Upper lobe of right lung (tissue), 1 donor: ENCODE results near the gene USP34. TPM values are rescaled to one million over a fixed set of nuclear protein-coding genes. Genes with fewer than 3 reads are reported as not detected.
A peak's percentile ranks its signal among the peaks of the same experiment; 100 is the strongest.

ENCODE experiments used
- ATAC-seq: fragments of 200-7000 bp; cut with Tn5 transposase; one replicate; pipeline ENCODE4 v1.9.1; 2020; ENCODE audit warnings: mild to moderate bottlenecking, moderate library complexity
- DNase-seq: peaks from one replicate; pipeline ENCODE4 v3.0.0-alpha.2; 2020
- H3K27ac ChIP-seq: fragments of 200-600 bp; one replicate; pipeline ENCODE4 v1.8.0; 2022
- H3K27me3 ChIP-seq: fragments of 200-600 bp; one replicate; pipeline ENCODE4 v1.8.0; 2022; ENCODE audit warnings: mild to moderate bottlenecking
- H3K36me3 ChIP-seq: fragments of 200-600 bp; one replicate; pipeline ENCODE4 v1.8.0; 2022
- H3K4me1 ChIP-seq: fragments of 200-600 bp; one replicate; pipeline ENCODE4 v1.8.0; 2022
- H3K4me3 ChIP-seq: fragments of 200-600 bp; one replicate; pipeline ENCODE4 v1.8.0; 2022; ENCODE audit warnings: mild to moderate bottlenecking
- H3K9me3 ChIP-seq: fragments of 200-600 bp; one replicate; pipeline ENCODE4 v1.8.0; 2022
- CTCF ChIP-seq: fragments of 200-600 bp; IDR thresholded peaks from one replicate; pipeline ENCODE4 v1.8.0; 2022; ENCODE audit warnings: antibody characterized with exemption
- intact Hi-C: fragments of 100-400 bp; cut with DNase I; formaldehyde crosslinking; loops from one replicate; pipeline ENCODE4 v1.11.0; 2022
- total RNA-seq: library from RNA; stranded (reverse); fragmentation: NEBNext Ultra II Directional; extraction: Animal tissue kit (Norgen Biotek cat#: 25700); gene quantifications from one replicate; pipeline ENCODE4 v1.2.1, GENCODE V29; 2021
- donor health status: DM: no; HTN: yes; CAD: no; lungs with severe emphysema.

The USP34 gene
- total RNA-seq, 1 donor from 2014 or later: 112 TPM

GRCh38 chr2:61443342-61444041, 27.4 kb downstream of the USP34 start:
- ATAC-seq (peak; percentile 54), DNase-seq (no peak)
- Histone ChIP-seq H3K9me3 (no peaks in the 10 kb centered on the region), H3K27me3 (no peaks in the 10 kb centered on the region), H3K27ac (no peak overlapping the region), H3K36me3 (no peaks in the 10 kb centered on the region), H3K4me3 (no peak overlapping the region), H3K4me1 (peaks cover 30% of the 10 kb centered on the region)
- intact Hi-C loops: no loop called here
- TF ChIP-seq CTCF: no peak

GRCh38 chr2:61439241-61440002, 31.5 kb downstream of the USP34 start:
- intact Hi-C loops: no loop called here
- peak; percentile 93 for ATAC-seq

GRCh38 chr2:61438670-61439069, 32.2 kb downstream of the USP34 start:
- Histone ChIP-seq H3K36me3 (no peaks in the 10 kb centered on the region), H3K4me1 (peaks cover 46% of the 10 kb centered on the region), H3K27ac (no peak overlapping the region), H3K27me3 (no peaks in the 10 kb centered on the region), H3K4me3 (no peak overlapping the region), H3K9me3 (no peaks in the 10 kb centered on the region)
- ATAC-seq (no peak), DNase-seq (no peak)
- intact Hi-C loops: no loop called here
- no peak for TF ChIP-seq CTCF

More at GRCh38 chr2:61439241-61440002, 31.5 kb downstream of the USP34 start:
- Histone ChIP-seq H3K27ac (peak overlapping the region; percentile 38), H3K36me3 (no peaks in the 10 kb centered on the region), H3K4me3 (no peak overlapping the region), H3K4me1 (peaks cover 38% of the 10 kb centered on the region), H3K9me3 (no peaks in the 10 kb centered on the region), H3K27me3 (no peaks in the 10 kb centered on the region)
- no peak for TF ChIP-seq CTCF
- peak; percentile 91 for DNase-seq

- Histone ChIP-seq H3K27me3 (no peaks in the 10 kb centered on the region), H3K4me3 (no peak overlapping the region), H3K9me3 (no peaks in the 10 kb centered on the region), H3K36me3 (no peaks in the 10 kb centered on the region), H3K4me1 (peaks cover 48% of the 10 kb centered on the region), H3K27ac (no peak overlapping the region)
- ATAC-seq: no peak
- no peak for TF ChIP-seq CTCF
- no peak for DNase-seq
- intact Hi-C loops: no loop called here
Observed at GRCh38 chr2:61437170-61437569, 33.7 kb downstream of the USP34 start.

DNA sequence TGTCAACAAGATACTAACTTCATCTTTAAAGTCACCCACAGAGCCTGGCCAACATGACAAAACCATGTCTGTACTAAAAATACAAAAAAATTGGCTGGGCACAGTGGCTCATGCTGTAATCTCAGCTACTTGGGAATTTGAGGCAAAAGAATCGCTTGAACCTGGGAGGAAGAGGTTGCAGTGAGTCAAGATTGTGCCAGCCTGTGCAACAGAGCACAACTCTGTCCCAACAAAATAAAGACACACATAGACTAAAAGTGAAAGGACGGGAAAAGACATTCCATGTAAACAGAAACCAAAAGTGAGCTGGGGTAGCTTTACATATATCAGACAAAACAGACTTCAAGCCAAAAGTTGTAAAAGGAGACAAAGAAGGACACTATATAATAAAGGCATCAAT, 34.8 kb downstream of the USP34 start:
- Histone ChIP-seq H3K9me3 (no peaks in the 10 kb centered on the region), H3K27ac (no peak overlapping the region), H3K4me3 (no peak overlapping the region), H3K4me1 (peaks cover 37% of the 10 kb centered on the region), H3K27me3 (no peaks in the 10 kb centered on the region), H3K36me3 (no peaks in the 10 kb centered on the region)
- TF ChIP-seq CTCF: no peak
- DNase-seq (no peak), ATAC-seq (no peak)
- intact Hi-C loops: no loop called here
